ENCODE measurements around the gene RUFY3. TPM values are rescaled to one million over a fixed set of nuclear protein-coding genes. Genes with fewer than 3 reads are reported as not detected.
"Not testable (repeated sequence)": the region's sequence is repeated elsewhere in the genome, so short reads cannot be mapped to it uniquely, and the experiment has no call there.

Gene RUFY3
- total RNA-seq, 3 donors from 2014 or later = 60.0 to 95.9 (median 83.6) TPM

GRCh38 chr4:70688795-70689231, 33.0 kb upstream of the RUFY3 start:
- Histone ChIP-seq H3K27me3 (no peaks in the 10 kb centered on the region), H3K4me3 (peak overlapping the region; percentile 82 to 92 (median 87)), H3K9me3 (no peaks in the 10 kb centered on the region), H3K27ac (peak overlapping the region; percentile 96 to 97), H3K4me1 (peaks cover 0 to 4% of the 10 kb centered on the region in 2 donors), H3K36me3 (no peaks in the 10 kb centered on the region)
- TF ChIP-seq CTCF (IDR thresholded peaks at IDR 0.05) = no peak
- TF ChIP-seq POLR2AphosphoS5 (IDR thresholded peaks at IDR 0.05) = no peak
- TF ChIP-seq POLR2A (IDR thresholded peaks at IDR 0.05) = no peak
- intact Hi-C loops (cut with DNase I; ENCODE audit: low total_unique reads) = no loop called here
- DNase-seq (ENCODE audit: low spot score in 2 of 2) = no peak

- H3K9me3 ChIP-seq = no peaks in the 10 kb centered on the region
- no peak for DNase-seq (ENCODE audit: low spot score in 2 of 2)
- no peaks in the 10 kb centered on the region for H3K36me3 ChIP-seq
- no peaks in the 10 kb centered on the region for H3K27me3 ChIP-seq
- peaks cover 0 to 4% of the 10 kb centered on the region in 2 donors for H3K4me1 ChIP-seq
- H3K4me3 ChIP-seq = no peak overlapping the region
- no peak overlapping the region for H3K27ac ChIP-seq
- TF ChIP-seq CTCF (IDR thresholded peaks at IDR 0.05) = no peak
- TF ChIP-seq POLR2AphosphoS5 (IDR thresholded peaks at IDR 0.05) = no peak
- no peak for TF ChIP-seq POLR2A (IDR thresholded peaks at IDR 0.05)
- intact Hi-C loops (cut with DNase I; ENCODE audit: low total_unique reads) = no loop called here
Observed at GRCh38 chr4:70691661-70692060, 30.1 kb upstream of the RUFY3 start.

GRCh38 chr4:70694633-70695032, 27.1 kb upstream of the RUFY3 start:
- H3K36me3 ChIP-seq; DNase-seq (ENCODE audit: low spot score in 2 of 2); H3K27ac ChIP-seq; H3K9me3 ChIP-seq; H3K27me3 ChIP-seq; H3K4me1 ChIP-seq; intact Hi-C loops (cut with DNase I; ENCODE audit: low total_unique reads); H3K4me3 ChIP-seq: not testable (repeated sequence)

- DNase-seq (ENCODE audit: low spot score in 2 of 2) = not testable (repeated sequence)
Observed at GRCh38 chr4:70698435-70698834, 23.3 kb upstream of the RUFY3 start.

GRCh38 chr4:70700712-70701111, 21.1 kb upstream of the RUFY3 start:
- Histone ChIP-seq H3K27ac (no peak overlapping the region), H3K4me3 (no peak overlapping the region), H3K36me3 (no peaks in the 10 kb centered on the region), H3K9me3 (no peaks in the 10 kb centered on the region), H3K4me1 (no peaks in the 10 kb centered on the region), H3K27me3 (no peaks in the 10 kb centered on the region)
- intact Hi-C loops (cut with DNase I; ENCODE audit: low total_unique reads) = no loop called here
- no peak for DNase-seq (ENCODE audit: low spot score in 2 of 2)
- TF ChIP-seq POLR2A (IDR thresholded peaks at IDR 0.05) = no peak

More at GRCh38 chr4:70698435-70698834, 23.3 kb upstream of the RUFY3 start:
- H3K36me3 ChIP-seq; H3K27ac ChIP-seq; H3K4me3 ChIP-seq; intact Hi-C loops (cut with DNase I; ENCODE audit: low total_unique reads); H3K9me3 ChIP-seq; H3K4me1 ChIP-seq; H3K27me3 ChIP-seq: not testable (repeated sequence)

GRCh38 chr4:70701271-70701670, 20.5 kb upstream of the RUFY3 start:
- Histone ChIP-seq H3K36me3 (no peaks in the 10 kb centered on the region), H3K9me3 (no peaks in the 10 kb centered on the region), H3K27ac (no peak overlapping the region), H3K4me3 (no peak overlapping the region), H3K4me1 (no peaks in the 10 kb centered on the region), H3K27me3 (no peaks in the 10 kb centered on the region)
- no peak for TF ChIP-seq CTCF (IDR thresholded peaks at IDR 0.05)
- intact Hi-C loops (cut with DNase I; ENCODE audit: low total_unique reads) = no loop called here
- DNase-seq (ENCODE audit: low spot score in 2 of 2) = no peak

GRCh38 chr4:70702592-70702991, 19.2 kb upstream of the RUFY3 start:
- intact Hi-C loops (cut with DNase I; ENCODE audit: low total_unique reads) = not testable (repeated sequence)

More at GRCh38 chr4:70702592-70702991, 19.2 kb upstream of the RUFY3 start:
- not testable (repeated sequence) for H3K9me3 ChIP-seq; H3K4me3 ChIP-seq; DNase-seq (ENCODE audit: low spot score in 2 of 2); H3K27ac ChIP-seq; H3K4me1 ChIP-seq; H3K36me3 ChIP-seq; H3K27me3 ChIP-seq
